ENCODE results near the gene USP12.
A peak's percentile ranks its signal among the peaks of the same experiment; 100 is the strongest.
"Not testable (repeated sequence)": the region's sequence is repeated elsewhere in the genome, so short reads cannot be mapped to it uniquely, and the experiment has no call there.

USP12 gene

GRCh38 chr13:27118428-27119054 lies 53.1 kb downstream of the USP12 start:
- DNase-seq, result no peak

- no peak for DNase-seq
Measured at GRCh38 chr13:27117952-27118351, 53.7 kb downstream of the USP12 start.

GRCh38 chr13:27117158-27117557 lies 54.5 kb downstream of the USP12 start:
- DNase-seq, result no peak

GRCh38 chr13:27113436-27113835 lies 58.2 kb downstream of the USP12 start:
- no peak for DNase-seq

GRCh38 chr13:27112006-27112405 lies 59.6 kb downstream of the USP12 start:
- no peak for DNase-seq

GRCh38 chr13:27110056-27110746 lies 61.4 kb downstream of the USP12 start:
- DNase-seq, result peak; percentile 9 to 49

- DNase-seq, result no peak
Measured at GRCh38 chr13:27106144-27106543, 65.5 kb downstream of the USP12 start.

GRCh38 chr13:27104606-27105005 lies 67.0 kb downstream of the USP12 start:
- DNase-seq, result no peak

GRCh38 chr13:27101847-27102246 lies 69.8 kb downstream of the USP12 start:
- DNase-seq, result no peak

GRCh38 chr13:27101289-27101688 lies 70.3 kb downstream of the USP12 start:
- no peak for DNase-seq

- DNase-seq, result no peak
Measured at GRCh38 chr13:27097691-27098090, 73.9 kb downstream of the USP12 start.

GRCh38 chr13:27091451-27091850 lies 80.2 kb downstream of the USP12 start:
- no peak for DNase-seq

GRCh38 chr13:27088619-27089018 lies 83.0 kb downstream of the USP12 start:
- DNase-seq, result no peak

- DNase-seq, result no peak
Measured at GRCh38 chr13:27086599-27087265, 84.9 kb downstream of the USP12 start.

- no peak for DNase-seq
Measured at GRCh38 chr13:27083183-27083582, 88.4 kb downstream of the USP12 start.

- DNase-seq, result no peak
Measured at GRCh38 chr13:27081893-27082679, 89.5 kb downstream of the USP12 start.

GRCh38 chr13:27080018-27080948 lies 91.3 kb downstream of the USP12 start:
- no peak for DNase-seq

GRCh38 chr13:27079421-27079958 lies 92.1 kb downstream of the USP12 start:
- DNase-seq, result no peak

GRCh38 chr13:27077451-27077850 lies 94.2 kb downstream of the USP12 start:
- DNase-seq, result no peak

GRCh38 chr13:27076421-27076820 lies 95.2 kb downstream of the USP12 start:
- DNase-seq, result peak; percentile 22 to 70

GRCh38 chr13:27073186-27073585 lies 98.4 kb downstream of the USP12 start:
- DNase-seq, result no peak

- not testable (repeated sequence) for DNase-seq
Measured at GRCh38 chr13:27066123-27066522, 105.5 kb downstream of the USP12 start.

Measured in NCI-H2081 (cell line).